DMS114 treated with DMSO at 0.1 percent for 48 hours (cell line): ENCODE data around the gene CYB5RL.
"Not testable (repeated sequence)": the region's sequence is repeated elsewhere in the genome, so short reads cannot be mapped to it uniquely, and the experiment has no call there.

Experiments
- DNase-seq: peaks from one replicate; lab custom pipeline; 2025; ENCODE audit not compliant: unreplicated experiment; lab: John Stamatoyannopoulos, UW

The CYB5RL gene

GRCh38 chr1:54199765-54200518 is at the start of gene CYB5RL, which contains the start of gene MRPL37:
CYB5RL (minus strand) TSS chr1:54200030; CDS start chr1:54195616, 4,414 bp downstream.
MRPL37 (plus strand) TSS chr1:54200167; CDS start chr1:54200244, 77 bp downstream.
- peak; percentile 99 for DNase-seq

GRCh38 chr1:54248966-54249365 is 49.1 kb upstream of the CYB5RL start:
- no peak for DNase-seq

- no peak for DNase-seq
Measured at GRCh38 chr1:54247863-54248515, 48.2 kb upstream of the CYB5RL start.

- DNase-seq, result no peak
Measured at GRCh38 chr1:54246116-54246721, 46.4 kb upstream of the CYB5RL start.

GRCh38 chr1:54245501-54245900 is 45.7 kb upstream of the CYB5RL start:
- no peak for DNase-seq

- no peak for DNase-seq
Measured at GRCh38 chr1:54244655-54245054, 44.8 kb upstream of the CYB5RL start.

GRCh38 chr1:54243022-54243421 is 43.2 kb upstream of the CYB5RL start:
- DNase-seq, result no peak

- no peak for DNase-seq
Measured at GRCh38 chr1:54241364-54241763, 41.5 kb upstream of the CYB5RL start.

- DNase-seq, result no peak
Measured at GRCh38 chr1:54240741-54241335, 41.0 kb upstream of the CYB5RL start.

- DNase-seq, result no peak
Measured at GRCh38 chr1:54239631-54240031, 39.8 kb upstream of the CYB5RL start.

- no peak for DNase-seq
Measured at GRCh38 chr1:54239035-54239383, 39.2 kb upstream of the CYB5RL start.

- DNase-seq, result no peak
Measured at GRCh38 chr1:54238353-54239034, 38.7 kb upstream of the CYB5RL start.

GRCh38 chr1:54237586-54237985 is 37.8 kb upstream of the CYB5RL start:
- DNase-seq, result no peak

GRCh38 chr1:54234284-54234683 is 34.5 kb upstream of the CYB5RL start:
- DNase-seq, result no peak

GRCh38 chr1:54233196-54233595 is 33.4 kb upstream of the CYB5RL start:
- DNase-seq, result not testable (repeated sequence)

- no peak for DNase-seq
Measured at GRCh38 chr1:54230507-54231339, 30.9 kb upstream of the CYB5RL start.

- no peak for DNase-seq
Measured at GRCh38 chr1:54229281-54229891, 29.6 kb upstream of the CYB5RL start.

GRCh38 chr1:54228638-54229079 is 28.8 kb upstream of the CYB5RL start:
- DNase-seq, result no peak

GRCh38 chr1:54227891-54228310 is 28.1 kb upstream of the CYB5RL start:
- no peak for DNase-seq
